Measurements from ENCODE around the gene TSHB. TPM values are rescaled to one million over a fixed set of nuclear protein-coding genes. Genes with fewer than 3 reads are reported as not detected.

Gene TSHB
- total RNA-seq, 1 experiment from 2014 or later = not detected

GRCh38 chr1:114997510-114998289, 31.9 kb upstream of the TSHB start:
- intact Hi-C loops (cut with micrococcal nuclease) = no loop called here
- DNase-seq (ENCODE audit: low read depth, low spot score) = no peak
- H3K27me3 ChIP-seq (ENCODE audit: insufficient read depth, low read length) = no peaks in the 10 kb centered on the region
- no peaks in the 10 kb centered on the region for H4K20me1 ChIP-seq (ENCODE audit: insufficient read depth)
- ChIA-PET CTCF (no interaction called here), RAD21 (ENCODE audit: low non-redundant PET in 1 of 2, low total read pairs in 2 of 2, uncharacterized antibody in 2 of 2, unreplicated experiment in 2 of 2) (no interaction called here), POLR2A (no interaction called here)
- no peaks in the 10 kb centered on the region for H3K9me3 ChIP-seq (ENCODE audit: control insufficient read depth in 1 of 2, insufficient read depth in 1 of 2, low read depth in 1 of 2, low read length in 2 of 2)
- H3K4me1 ChIP-seq (ENCODE audit: control insufficient read depth in 1 of 2, insufficient read depth in 2 of 2, low read length in 2 of 2) = no peaks in the 10 kb centered on the region
- H3K9ac ChIP-seq (ENCODE audit: low read length) = no peak overlapping the region
- no peaks in the 10 kb centered on the region for H3K79me2 ChIP-seq (ENCODE audit: insufficient read depth, low read length)
- ATAC-seq = no peak
- H3K27ac ChIP-seq (ENCODE audit: low read depth, low read length) = no peak overlapping the region
- TF ChIP-seq MAX (IDR thresholded peaks at IDR 0.05) = no peak
- TF ChIP-seq JUND (IDR thresholded peaks at IDR 0.05) = no peak
- TF ChIP-seq CBX3 (IDR thresholded peaks at IDR 0.05; ENCODE audit: low read depth) = no peak
- no peak for TF ChIP-seq ATF3 (IDR thresholded peaks at IDR 0.05)
- no peak for TF ChIP-seq EGR1 (IDR thresholded peaks at IDR 0.05; ENCODE audit: low read depth)
- TF ChIP-seq SP1 (IDR thresholded peaks at IDR 0.05; ENCODE audit: low read depth) = no peak
- TF ChIP-seq SIN3A (IDR thresholded peaks at IDR 0.05; ENCODE audit: low read depth) = no peak
- BruUV-seq (replicated peaks) = no TSS peak
- H3K36me3 ChIP-seq (ENCODE audit: control insufficient read depth in 1 of 2, insufficient read depth in 2 of 2, low read length in 2 of 2) = no peaks in the 10 kb centered on the region
- no peak overlapping the region for H3K4me3 ChIP-seq (replicated peaks in 1 of 2; ENCODE audit: low read depth in 1 of 2, low read length in 2 of 2)
- no peaks in the 10 kb centered on the region for H3K9me2 ChIP-seq (ENCODE audit: insufficient read depth)
- H2AFZ ChIP-seq (ENCODE audit: low read depth, low read length, poor library complexity, severe bottlenecking) = no peak overlapping the region
- no peak overlapping the region for H3K4me2 ChIP-seq (ENCODE audit: low read length)

GRCh38 chr1:115006191-115006590, 23.4 kb upstream of the TSHB start:
- no peak overlapping the region for H3K9ac ChIP-seq (ENCODE audit: low read length)
- H3K9me2 ChIP-seq (ENCODE audit: insufficient read depth) = no peaks in the 10 kb centered on the region
- no peaks in the 10 kb centered on the region for H3K36me3 ChIP-seq (ENCODE audit: control insufficient read depth in 1 of 2, insufficient read depth in 2 of 2, low read length in 2 of 2)
- RAD21 ChIA-PET (ENCODE audit: low non-redundant PET in 1 of 2, low total read pairs in 2 of 2, uncharacterized antibody in 2 of 2, unreplicated experiment in 2 of 2) = no interaction called here
- H3K4me1 ChIP-seq (ENCODE audit: control insufficient read depth in 1 of 2, insufficient read depth in 2 of 2, low read length in 2 of 2) = no peaks in the 10 kb centered on the region
- H3K4me2 ChIP-seq (ENCODE audit: low read length) = no peak overlapping the region
- TF ChIP-seq EGR1 (IDR thresholded peaks at IDR 0.05; ENCODE audit: low read depth) (no peak), POLR2A (IDR thresholded peaks at IDR 0.05; ENCODE audit: borderline replicate concordance, extremely low read depth, insufficient read depth, insufficient read length) (no peak), CBX3 (IDR thresholded peaks at IDR 0.05; ENCODE audit: low read depth) (no peak)
- no peaks in the 10 kb centered on the region for H3K27me3 ChIP-seq (ENCODE audit: insufficient read depth, low read length)
- CTCF ChIA-PET = no interaction called here
- H3K4me3 ChIP-seq (replicated peaks in 1 of 2; ENCODE audit: low read depth in 1 of 2, low read length in 2 of 2) = no peak overlapping the region
- H3K79me2 ChIP-seq (ENCODE audit: insufficient read depth, low read length) = no peaks in the 10 kb centered on the region
- no peaks in the 10 kb centered on the region for H3K9me3 ChIP-seq (ENCODE audit: control insufficient read depth in 1 of 2, insufficient read depth in 1 of 2, low read depth in 1 of 2, low read length in 2 of 2)
- intact Hi-C loops (cut with micrococcal nuclease) = no loop called here
- BruUV-seq (replicated peaks) = no TSS peak
- DNase-seq (ENCODE audit: low read depth, low spot score) (no peak), ATAC-seq (no peak)
- H4K20me1 ChIP-seq (ENCODE audit: insufficient read depth) = no peaks in the 10 kb centered on the region
- H3K27ac ChIP-seq (ENCODE audit: low read depth, low read length) = no peak overlapping the region
- no peak overlapping the region for H2AFZ ChIP-seq (ENCODE audit: low read depth, low read length, poor library complexity, severe bottlenecking)
- POLR2A ChIA-PET = no interaction called here

Measured in HCT116 (cell line).